C4-2B (cell line): ENCODE results near the gene MEF2D.

Experiments used
- ZFX ChIP-seq: fragments of 450-650 bp; IDR thresholded peaks from 2 replicates; pipeline ENCODE4 v1.6.1; 2017
- TF ChIP-seq, protein P1 (sequence below): fragments of 450-650 bp; conservative IDR thresholded peaks from 2 replicates; pipeline ENCODE4 v1.5.1; 2017; ENCODE audit warnings: mild to moderate bottlenecking

DNA sequence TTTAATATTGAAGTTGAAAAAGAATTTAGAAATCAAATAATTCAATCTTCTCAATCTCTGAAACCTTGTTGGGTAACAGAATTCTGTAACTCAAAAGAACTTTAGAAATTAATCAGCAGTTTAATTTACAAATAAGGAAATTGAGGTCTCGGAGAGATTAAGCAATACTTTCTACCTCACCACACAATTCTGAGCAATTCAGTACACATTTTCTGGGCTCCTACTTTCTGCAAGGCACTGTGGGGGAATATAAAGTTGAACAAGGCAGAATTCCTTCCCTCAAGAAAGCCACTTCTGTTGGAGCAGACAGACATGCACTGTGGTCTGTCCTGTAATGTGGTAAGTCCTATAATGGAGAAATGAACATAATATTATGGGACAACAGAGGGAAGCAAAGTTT lies 47.7 kb downstream of the MEF2D start:
- TF ChIP-seq, protein P1, sequence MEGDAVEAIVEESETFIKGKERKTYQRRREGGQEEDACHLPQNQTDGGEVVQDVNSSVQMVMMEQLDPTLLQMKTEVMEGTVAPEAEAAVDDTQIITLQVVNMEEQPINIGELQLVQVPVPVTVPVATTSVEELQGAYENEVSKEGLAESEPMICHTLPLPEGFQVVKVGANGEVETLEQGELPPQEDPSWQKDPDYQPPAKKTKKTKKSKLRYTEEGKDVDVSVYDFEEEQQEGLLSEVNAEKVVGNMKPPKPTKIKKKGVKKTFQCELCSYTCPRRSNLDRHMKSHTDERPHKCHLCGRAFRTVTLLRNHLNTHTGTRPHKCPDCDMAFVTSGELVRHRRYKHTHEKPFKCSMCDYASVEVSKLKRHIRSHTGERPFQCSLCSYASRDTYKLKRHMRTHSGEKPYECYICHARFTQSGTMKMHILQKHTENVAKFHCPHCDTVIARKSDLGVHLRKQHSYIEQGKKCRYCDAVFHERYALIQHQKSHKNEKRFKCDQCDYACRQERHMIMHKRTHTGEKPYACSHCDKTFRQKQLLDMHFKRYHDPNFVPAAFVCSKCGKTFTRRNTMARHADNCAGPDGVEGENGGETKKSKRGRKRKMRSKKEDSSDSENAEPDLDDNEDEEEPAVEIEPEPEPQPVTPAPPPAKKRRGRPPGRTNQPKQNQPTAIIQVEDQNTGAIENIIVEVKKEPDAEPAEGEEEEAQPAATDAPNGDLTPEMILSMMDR, result no peak
- TF ChIP-seq ZFX, result no peak
